ENCODE measurements around the gene AP4E1.
"Not testable (repeated sequence)": the region's sequence is repeated elsewhere in the genome, so short reads cannot be mapped to it uniquely, and the experiment has no call there.

DNA sequence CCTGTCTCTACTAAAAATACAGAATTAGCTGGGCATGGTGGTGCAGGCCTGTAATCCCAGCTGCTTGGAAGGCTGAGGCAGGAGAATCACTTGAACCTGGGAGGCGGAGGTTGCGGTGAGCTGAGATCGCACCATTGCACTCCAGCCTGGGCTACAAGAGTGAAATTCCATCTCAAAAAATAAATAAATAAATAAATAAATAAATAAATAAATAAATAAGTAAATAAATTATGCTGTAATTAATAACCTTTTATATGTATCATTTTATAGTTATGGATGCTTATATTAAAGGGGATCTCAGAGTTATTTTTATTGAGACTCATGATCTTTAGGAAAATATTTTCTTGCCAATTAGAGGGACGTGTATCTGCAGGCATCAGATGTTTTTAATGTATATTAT lies 10.9 kb downstream of the AP4E1 start:
- TF ChIP-seq CTCF (IDR thresholded peaks at IDR 0.05; ENCODE audit: borderline replicate concordance, extremely low read depth, low read length, poor library complexity, severe bottlenecking); EZH2 (IDR thresholded peaks at IDR 0.05; ENCODE audit: borderline replicate concordance, low read depth, low read length, severe bottlenecking): not testable (repeated sequence)

Data from DND-41 (cell line).